Right kidney (tissue), 9 donors: ENCODE results near the gene IFI27L1.
A peak's percentile ranks its signal among the peaks of the same experiment; 100 is the strongest.

Source experiments
- DNase-seq: peaks from one replicate; pipeline ENCODE4 v3.0.0-alpha.2; 2016
- long read RNA-seq, 8 donors: transcript quantifications; one replicate each; lab custom pipeline, GENCODE V29; 2026

IFI27L1 gene, protein sequence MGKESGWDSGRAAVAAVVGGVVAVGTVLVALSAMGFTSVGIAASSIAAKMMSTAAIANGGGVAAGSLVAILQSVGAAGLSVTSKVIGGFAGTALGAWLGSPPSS
- long read RNA-seq, donor 1, transcript IFI27L1-209 (5 exons, 680 nt): major isoform, 9 of 10 reads
- long read RNA-seq, donor 1, partial matches to known transcripts: 0 of 10 reads
- long read RNA-seq, donor 1, other reads (novel, unspliced or antisense): 0 of 10 reads
- long read RNA-seq, donor 2, transcript IFI27L1-209 (5 exons, 680 nt): major isoform, 8 of 9 reads
- long read RNA-seq, donor 2, partial matches to known transcripts: 0 of 9 reads
- long read RNA-seq, donor 2, other reads (novel, unspliced or antisense): 0 of 9 reads
- long read RNA-seq, donor 3, transcript IFI27L1-209 (5 exons, 680 nt): major isoform, 5 of 10 reads
- long read RNA-seq, donor 3, partial matches to known transcripts: 5 of 10 reads
- long read RNA-seq, donor 3, other reads (novel, unspliced or antisense): 0 of 10 reads
- long read RNA-seq, donor 4, partial matches to known transcripts: 10 of 12 reads
- long read RNA-seq, donor 4, other reads (novel, unspliced or antisense): 0 of 12 reads
- long read RNA-seq, donor 5, partial matches to known transcripts: 27 of 110 reads
- long read RNA-seq, donor 5, other reads (novel, unspliced or antisense): 78 of 110 reads
- long read RNA-seq, donor 6, transcript IFI27L1-209 (5 exons, 680 nt): major isoform, 9 of 113 reads
- long read RNA-seq, donor 6, partial matches to known transcripts: 23 of 113 reads
- long read RNA-seq, donor 6, other reads (novel, unspliced or antisense): 80 of 113 reads
- long read RNA-seq, donor 7: 0 reads
- long read RNA-seq, donor 8, transcript IFI27L1-209 (5 exons, 680 nt): major isoform, 7 of 8 reads
- long read RNA-seq, donor 8, partial matches to known transcripts: 0 of 8 reads
- long read RNA-seq, donor 8, other reads (novel, unspliced or antisense): 0 of 8 reads

- peak; percentile 87 for DNase-seq
These were observed at the start of gene IFI27L1, which contains the start of gene DDX24 for GRCh38 chr14:94080621-94081385. IFI27L1 (plus strand) TSS chr14:94081310; CDS start chr14:94096938, 15,628 bp downstream. DDX24 (minus strand) TSS chr14:94081202; CDS start chr14:94079742, 1,460 bp downstream.

DNA sequence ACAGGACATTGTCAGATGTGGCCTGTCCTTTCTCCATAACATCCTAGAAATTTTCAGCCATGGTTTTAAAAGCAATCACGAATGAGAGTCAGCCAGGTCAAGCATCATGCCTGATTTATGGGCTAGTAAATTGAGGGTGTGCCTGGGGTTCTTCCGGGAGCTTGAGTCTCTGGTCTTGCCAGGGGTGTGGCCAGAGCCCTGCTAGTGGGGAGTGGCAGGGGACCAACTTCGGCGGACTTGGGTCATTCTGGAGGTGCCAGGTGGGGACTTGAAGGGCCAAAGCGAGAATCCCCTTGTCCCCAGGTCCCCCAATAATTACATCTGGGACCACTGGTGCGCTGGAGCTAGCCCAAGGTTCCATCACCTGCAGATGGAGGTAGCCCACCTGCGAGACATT lies 49.2 kb upstream of the IFI27L1 start:
- DNase-seq: no peak

- no peak for DNase-seq
These were observed 46.2 kb upstream of the IFI27L1 start for GRCh38 chr14:94034886-94035285.

GRCh38 chr14:94036313-94037167 lies 44.6 kb upstream of the IFI27L1 start:
- DNase-seq: peak; percentile 40

DNA sequence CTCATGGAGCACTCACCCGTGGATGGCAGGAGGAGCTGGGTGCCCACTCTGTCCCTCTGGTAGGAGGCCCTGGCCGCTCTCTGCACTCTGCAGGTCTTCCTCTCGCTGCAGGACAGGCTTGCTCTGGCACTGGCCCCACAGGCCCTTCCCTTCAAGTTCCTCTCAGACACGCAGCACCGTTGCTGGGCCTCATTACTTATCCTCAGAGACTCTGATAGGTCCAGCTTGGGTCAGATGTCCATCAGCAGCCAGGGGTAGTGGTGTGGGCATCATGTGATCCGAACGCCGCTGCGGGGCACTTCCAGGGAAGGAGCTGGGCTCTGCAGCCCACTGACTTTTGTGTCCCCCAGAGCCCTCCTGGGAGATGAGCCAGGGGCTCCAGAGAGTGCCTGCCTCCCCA lies 43.2 kb upstream of the IFI27L1 start:
- no peak for DNase-seq

DNA sequence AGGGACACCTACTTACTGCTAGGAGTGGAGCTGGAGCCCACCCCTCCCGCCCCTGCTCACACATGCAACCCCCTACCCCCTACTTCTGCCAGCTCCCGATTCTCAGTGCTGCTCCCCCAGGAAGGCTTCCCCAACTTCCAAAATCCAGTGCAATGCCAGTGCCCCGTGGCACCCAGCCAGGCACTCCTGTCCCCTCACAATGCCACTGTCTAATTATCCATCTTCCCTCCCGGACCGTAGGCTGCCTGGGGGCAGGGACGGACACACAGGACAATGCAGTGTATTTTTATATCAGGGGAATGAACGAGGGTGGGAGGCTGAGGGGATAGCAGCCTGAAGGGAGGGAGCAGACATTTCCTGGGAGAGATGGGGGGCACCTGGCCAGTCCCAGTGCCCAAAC lies 42.6 kb upstream of the IFI27L1 start:
- DNase-seq: no peak

DNA sequence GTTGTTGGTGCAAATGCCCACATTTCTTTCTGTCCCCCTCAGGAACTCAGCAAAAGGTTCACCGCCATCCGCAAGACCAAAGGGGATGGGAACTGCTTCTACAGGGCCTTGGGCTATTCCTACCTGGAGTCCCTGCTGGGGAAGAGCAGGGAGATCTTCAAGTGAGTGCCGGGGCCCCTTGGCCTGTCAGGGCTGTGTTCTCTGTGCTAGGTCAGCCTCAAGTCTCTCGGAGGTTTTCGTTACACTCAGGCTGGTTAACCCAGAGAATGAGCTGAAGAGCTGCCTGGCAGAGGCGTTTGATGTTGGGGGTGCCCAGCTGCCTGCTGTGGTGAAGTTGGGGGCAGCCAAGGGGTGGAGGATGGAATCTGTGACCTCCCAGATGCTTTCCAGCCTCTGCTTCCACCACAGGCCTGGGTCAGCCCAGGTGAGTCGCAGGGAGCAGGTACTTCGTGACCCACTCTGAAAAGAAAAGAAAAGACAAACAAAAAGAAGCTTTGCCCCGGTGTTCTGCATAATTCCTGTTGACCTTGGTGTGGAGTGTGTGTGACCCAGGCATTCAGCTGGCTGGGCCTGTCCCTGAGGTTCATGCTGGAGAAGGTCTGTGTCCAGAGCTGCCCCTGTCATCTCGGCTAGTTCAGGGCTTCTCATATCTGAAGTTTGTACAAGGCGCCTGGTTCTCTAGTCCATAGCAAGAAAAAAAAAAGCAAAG lies 42.0 kb upstream of the IFI27L1 start:
- DNase-seq: no peak

DNA sequence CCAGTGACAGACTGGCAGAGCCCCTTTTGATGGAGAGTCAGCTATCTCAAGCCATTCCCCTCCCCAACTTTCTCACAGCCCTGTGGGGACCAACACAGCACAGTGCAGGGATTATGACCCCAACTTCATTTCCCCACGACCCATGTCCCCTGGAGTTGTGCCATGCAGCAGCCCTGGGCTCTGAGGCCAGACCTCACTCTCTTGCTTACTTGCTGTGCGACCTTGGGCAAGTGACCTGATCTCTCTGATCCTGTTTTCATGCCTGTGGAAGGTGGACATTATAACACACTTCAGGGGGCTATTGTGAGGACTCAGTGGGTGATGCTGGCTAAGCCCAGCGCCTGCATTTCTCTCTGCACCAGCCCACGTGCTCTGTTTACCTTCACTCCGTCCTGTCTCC lies 40.9 kb upstream of the IFI27L1 start:
- DNase-seq: no peak

DNA sequence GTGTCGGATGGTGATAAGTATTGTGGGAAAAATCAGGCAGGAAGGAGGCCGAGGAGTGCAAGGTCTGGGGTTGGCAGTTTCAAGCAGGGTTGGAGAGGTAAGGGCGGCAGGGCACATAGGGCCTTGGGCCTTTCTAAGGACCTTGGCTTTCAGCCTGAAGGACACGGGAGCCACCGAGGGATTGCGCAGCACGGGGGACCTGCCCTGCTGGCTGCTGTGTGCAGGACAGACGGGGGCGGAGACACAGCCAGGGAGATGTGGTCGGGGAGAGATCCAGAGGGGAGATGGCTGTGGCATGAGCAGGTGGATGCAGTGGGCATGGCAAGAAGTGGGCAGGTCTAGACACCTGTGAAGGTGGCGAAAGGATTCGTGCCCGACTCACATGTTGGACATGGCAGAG lies 40.3 kb upstream of the IFI27L1 start:
- no peak for DNase-seq

- no peak for DNase-seq
These were observed 39.4 kb upstream of the IFI27L1 start for GRCh38 chr14:94041551-94042346.

GRCh38 chr14:94042433-94043091 lies 38.5 kb upstream of the IFI27L1 start:
- no peak for DNase-seq

DNA sequence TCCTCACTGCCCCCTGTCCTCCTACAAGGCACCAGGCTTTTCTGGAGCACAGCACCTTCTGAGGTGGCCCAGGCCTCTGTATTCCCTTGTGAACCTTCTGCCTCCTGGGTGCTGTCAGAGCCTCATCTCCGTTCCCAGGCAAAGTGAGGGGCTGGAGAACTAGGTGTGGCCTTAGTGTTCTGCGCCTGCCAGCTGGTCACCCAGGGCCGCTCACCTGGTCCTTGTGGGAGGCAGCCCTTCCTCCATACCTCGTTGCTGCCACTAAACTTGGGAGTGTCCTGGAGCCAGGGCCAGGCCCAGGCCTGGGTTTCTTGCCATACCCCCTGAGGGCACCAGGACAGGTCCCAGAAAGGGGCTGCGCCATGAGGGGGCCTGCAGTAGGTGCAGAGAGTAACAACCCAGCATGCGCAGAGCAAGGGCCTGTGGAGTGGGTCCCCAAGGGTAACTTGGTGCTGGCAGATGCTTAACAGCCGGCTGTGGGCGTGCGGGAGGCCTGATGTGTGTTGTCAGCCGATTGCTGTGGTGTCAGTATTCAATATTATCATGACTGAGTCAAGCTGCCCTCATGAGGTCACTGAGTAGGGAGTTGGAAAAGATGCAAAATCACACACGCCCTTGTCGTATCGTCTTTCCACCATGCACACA lies 37.9 kb upstream of the IFI27L1 start:
- no peak for DNase-seq

DNA sequence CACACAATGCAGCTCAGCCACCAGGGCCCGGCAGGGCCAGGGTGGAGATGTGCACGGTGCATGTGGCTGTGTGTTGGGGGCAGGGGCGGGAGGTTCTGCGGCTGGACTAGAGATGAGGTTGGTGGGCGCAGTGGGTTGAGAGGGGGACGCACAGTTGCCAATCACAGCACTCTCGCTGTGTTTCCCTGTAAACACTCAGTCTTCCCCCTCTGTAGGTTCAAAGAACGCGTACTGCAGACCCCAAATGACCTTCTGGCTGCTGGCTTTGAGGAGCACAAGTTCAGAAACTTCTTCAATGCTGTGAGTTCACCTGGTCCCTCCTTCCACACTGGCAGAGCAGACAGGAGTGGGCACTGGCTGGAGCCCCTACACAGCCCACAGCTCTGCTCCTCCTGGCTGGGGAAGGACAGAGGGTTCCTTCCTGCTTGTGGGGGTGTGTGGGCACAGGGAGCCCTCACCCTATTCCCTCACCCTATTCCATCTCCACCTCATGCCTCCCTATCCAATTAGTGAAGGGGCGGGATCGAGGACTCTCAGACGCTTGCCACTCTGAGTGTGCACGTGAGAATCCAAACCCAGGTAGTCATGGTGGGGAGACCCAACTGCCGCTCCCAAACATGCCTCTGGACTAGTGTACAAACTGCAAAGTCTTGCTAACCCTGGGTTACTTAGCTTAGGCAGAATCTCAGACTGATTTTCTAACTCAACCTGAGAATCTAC lies 37.2 kb upstream of the IFI27L1 start:
- DNase-seq: no peak

GRCh38 chr14:94044476-94045091 lies 36.5 kb upstream of the IFI27L1 start:
- no peak for DNase-seq

GRCh38 chr14:94045101-94045500 lies 36.0 kb upstream of the IFI27L1 start:
- DNase-seq: no peak

DNA sequence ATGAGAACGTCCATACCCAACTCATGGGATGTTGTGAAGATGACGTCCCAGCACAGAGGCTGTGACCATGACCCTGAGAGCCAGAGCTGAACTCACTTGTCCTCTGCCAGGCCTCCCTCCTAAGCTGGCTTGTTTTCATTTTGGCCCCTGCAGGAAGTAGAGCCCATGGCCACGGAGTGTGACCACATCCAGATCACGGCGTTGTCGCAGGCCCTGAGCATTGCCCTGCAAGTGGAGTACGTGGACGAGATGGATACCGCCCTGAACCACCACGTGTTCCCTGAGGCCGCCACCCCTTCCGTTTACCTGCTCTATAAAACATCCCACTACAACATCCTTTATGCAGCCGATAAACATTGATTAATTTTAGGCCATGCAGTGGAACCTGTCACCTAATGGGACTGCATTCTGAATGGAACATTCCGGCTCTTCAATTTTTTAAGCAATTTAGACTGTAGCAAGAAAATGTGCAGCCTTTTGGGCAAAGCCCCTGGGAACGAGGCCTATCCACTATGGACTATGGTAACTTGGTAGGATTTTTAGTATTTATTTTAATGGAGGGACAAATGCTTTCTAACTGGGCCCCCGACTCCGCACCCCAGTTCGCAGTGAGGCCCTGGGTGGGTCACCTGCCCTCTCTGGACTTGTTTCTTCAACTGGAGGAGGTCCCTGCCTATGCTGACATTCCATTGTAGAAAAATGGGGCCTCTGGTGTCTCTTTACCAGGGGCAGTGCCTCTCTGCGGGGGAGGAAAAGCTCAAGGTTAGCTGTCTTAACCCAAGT lies 35.4 kb upstream of the IFI27L1 start:
- no peak for DNase-seq
